ENCODE results near the gene ZNF302. TPM values are rescaled to one million over a fixed set of nuclear protein-coding genes. Genes with fewer than 3 reads are reported as not detected.
A peak's percentile ranks its signal among the peaks of the same experiment; 100 is the strongest.

ZNF302 gene
- total RNA-seq (10 to 100 TPM in 1 of 2 donors, 1 to 10 TPM in 1; 9.0 to 11.5 TPM), total RNA-seq (21.2 to 66.5 reads per million in 2 donors)

DNA sequence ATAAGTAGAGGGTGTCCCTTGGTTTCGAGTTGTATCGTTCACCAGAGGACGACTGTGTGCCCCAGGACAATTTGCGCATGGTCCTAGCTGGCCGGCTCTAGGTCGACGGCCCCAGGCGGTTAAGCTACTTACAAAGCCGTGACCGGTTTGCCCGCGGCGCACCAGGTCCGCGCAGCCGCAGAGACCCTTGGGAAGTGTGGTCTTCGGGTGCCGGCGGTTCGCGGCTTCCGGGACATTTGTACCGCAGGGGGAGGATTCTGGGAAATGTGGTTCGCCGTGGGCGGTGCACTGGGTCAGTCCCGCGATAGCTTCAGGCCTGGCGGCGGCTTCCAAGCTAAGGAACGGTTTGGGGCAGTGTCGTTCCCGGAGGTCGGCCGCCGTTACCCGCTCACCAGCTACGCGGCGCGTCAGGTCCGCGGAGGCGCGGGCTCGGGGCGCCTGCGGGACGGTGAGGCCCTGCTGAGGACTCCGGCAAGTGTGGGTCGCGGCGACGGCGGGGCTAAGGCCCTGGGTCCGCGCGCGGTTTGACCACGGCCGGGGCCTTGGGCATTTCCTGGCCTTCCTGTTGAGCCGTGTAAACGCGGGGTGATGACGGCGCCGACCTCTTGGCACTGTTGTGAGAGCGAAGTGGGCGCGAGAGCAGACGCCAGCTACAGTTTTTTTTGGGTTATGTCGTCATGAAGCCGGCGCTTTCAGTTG is at the start of gene ZNF302:
TSS of gene ZNF302 (plus strand) at position 293 of the 699 bp plus-strand sequence. CDS start 1,127 bp downstream, outside the sequence.
- peaks cover 8% of the 10 kb centered on the region for H3K36me3 Mint-ChIP-seq (ENCODE audit: low read depth)
- peak within 1 kb of the TSS; percentile 99 for H3K27ac Mint-ChIP-seq
- peaks cover 11% of the 10 kb centered on the region for H3K9me3 ChIP-seq (ENCODE audit: control insufficient read depth, low read length, poor library complexity, severe bottlenecking)
- peak within 1 kb of the TSS; percentile 95 for H3K4me3 Mint-ChIP-seq
- peaks cover 15% of the 10 kb centered on the region for H3K27me3 Mint-ChIP-seq
- ATAC-seq = peak; percentile 92
- DNase-seq = peak; percentile 81 to 87 (median 86)
- peaks cover 7% of the 10 kb centered on the region for H3K4me1 Mint-ChIP-seq

DNA sequence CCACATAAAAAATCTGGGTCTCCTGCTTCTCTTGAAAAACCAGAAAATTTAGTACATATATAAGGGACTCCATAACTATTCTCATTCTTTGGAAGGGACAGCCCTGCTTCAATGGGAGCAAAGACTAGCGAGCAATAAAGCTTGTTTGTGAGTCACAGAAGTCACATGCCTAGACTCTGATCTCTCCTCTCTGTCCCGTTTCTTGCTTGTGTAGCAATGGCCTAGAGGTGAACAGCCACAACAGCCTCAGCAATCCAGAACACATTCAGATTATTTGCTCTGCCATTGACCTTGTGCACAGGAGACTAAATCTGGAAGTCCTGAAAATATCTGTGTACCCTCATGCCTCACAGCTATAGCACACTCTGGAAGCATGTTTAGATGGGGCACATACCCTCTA is 43.7 kb upstream of the ZNF302 start:
- peaks cover 6% of the 10 kb centered on the region for H3K9me3 ChIP-seq (ENCODE audit: control insufficient read depth, low read length, poor library complexity, severe bottlenecking)
- Mint-ChIP-seq H3K27ac (no peak overlapping the region), H3K4me3 (no peak overlapping the region), H3K27me3 (no peaks in the 10 kb centered on the region), H3K4me1 (no peaks in the 10 kb centered on the region), H3K36me3 (ENCODE audit: low read depth) (no peaks in the 10 kb centered on the region)
- DNase-seq (no peak), ATAC-seq (no peak)

DNA sequence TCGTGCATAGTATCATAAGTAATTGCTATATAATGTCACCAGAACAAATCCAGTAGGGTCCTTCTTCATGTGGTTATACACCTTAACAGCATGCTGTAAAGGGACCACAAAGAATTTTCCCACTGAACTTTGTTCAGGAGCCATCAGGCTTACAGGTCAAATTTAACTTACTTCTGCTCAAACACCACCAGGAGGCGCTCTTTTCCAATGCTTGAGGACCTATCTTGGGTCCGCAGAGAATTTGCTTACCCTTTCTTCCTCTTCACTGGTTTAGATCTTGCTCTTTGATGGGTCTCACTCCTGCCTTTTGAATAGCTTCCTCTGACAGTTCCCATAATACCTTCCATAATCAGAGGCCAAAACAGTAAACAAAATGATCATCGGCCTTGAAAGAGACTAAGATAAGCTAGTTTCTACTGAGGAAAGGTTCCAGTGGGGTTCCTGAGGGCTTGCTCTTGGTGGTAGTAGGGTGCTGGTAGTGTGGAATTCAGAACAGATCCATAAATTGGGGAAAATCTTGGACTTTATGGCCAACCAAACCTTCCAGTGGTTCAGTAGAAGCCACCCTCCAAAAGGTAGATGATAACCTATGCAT is 37.9 kb upstream of the ZNF302 start:
- H3K27ac Mint-ChIP-seq = no peak overlapping the region
- no peak overlapping the region for H3K4me3 Mint-ChIP-seq
- no peaks in the 10 kb centered on the region for H3K27me3 Mint-ChIP-seq
- peaks cover 2% of the 10 kb centered on the region for H3K4me1 Mint-ChIP-seq
- H3K36me3 Mint-ChIP-seq (ENCODE audit: low read depth) = no peaks in the 10 kb centered on the region
- peak in 2 of 3 donors; percentile 23 to 38 for DNase-seq
- peaks cover 6% of the 10 kb centered on the region for H3K9me3 ChIP-seq (ENCODE audit: control insufficient read depth, low read length, poor library complexity, severe bottlenecking)
- peak; percentile 50 for ATAC-seq

DNA sequence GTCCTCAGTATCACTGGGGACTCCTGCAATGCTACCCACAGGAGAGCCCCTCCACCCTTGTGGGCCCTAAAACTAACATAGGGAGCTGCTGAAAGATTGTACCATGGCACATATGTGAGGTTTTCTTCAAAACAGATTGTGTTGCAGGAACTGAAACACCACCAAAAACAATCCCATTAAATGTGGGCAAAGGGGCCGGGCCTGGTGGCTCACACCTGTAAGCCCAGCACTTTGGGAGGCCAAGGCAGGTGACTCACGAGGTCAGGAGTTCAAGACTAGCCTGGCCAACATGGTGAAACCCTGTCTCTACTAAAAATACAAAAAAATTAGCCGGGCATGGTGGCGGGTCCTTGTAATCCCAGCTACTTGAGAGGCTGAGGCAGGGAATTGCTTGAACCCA is 35.2 kb upstream of the ZNF302 start:
- DNase-seq = no peak
- Mint-ChIP-seq H3K36me3 (ENCODE audit: low read depth) (peaks cover under 1% of the 10 kb centered on the region), H3K4me1 (peaks cover 4% of the 10 kb centered on the region), H3K27ac (no peak overlapping the region), H3K27me3 (peaks cover 12% of the 10 kb centered on the region), H3K4me3 (no peak overlapping the region)
- H3K9me3 ChIP-seq (ENCODE audit: control insufficient read depth, low read length, poor library complexity, severe bottlenecking) = no peaks in the 10 kb centered on the region
- no peak for ATAC-seq

DNA sequence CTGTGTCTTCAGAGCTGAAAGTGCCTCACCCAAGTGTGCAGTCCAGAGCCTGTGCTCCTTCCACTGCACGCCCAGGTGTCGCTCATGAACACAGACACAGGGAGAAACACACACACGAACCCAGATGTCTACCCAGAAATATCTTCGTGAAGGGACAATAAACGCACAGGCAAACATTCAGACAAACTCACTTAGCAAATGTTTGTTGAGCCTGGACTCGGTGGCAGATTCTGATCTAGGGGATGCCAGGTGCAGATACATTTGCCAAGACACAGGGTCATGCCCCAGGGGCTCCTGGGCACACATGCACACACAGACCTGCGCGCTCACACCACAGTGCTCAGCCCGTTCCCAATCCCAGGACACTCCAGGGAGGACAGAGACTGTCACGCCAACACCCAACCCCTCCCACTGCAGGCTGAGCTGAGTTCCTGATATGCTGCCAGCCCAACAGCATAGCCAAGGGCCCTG is 32.5 kb upstream of the ZNF302 start:
- H3K4me3 Mint-ChIP-seq = no peak overlapping the region
- H3K27me3 Mint-ChIP-seq = peaks cover 21% of the 10 kb centered on the region
- peaks cover 6% of the 10 kb centered on the region for H3K36me3 Mint-ChIP-seq (ENCODE audit: low read depth)
- no peaks in the 10 kb centered on the region for H3K9me3 ChIP-seq (ENCODE audit: control insufficient read depth, low read length, poor library complexity, severe bottlenecking)
- ATAC-seq (no peak), DNase-seq (no peak)
- no peak overlapping the region for H3K27ac Mint-ChIP-seq
- peaks cover 4% of the 10 kb centered on the region for H3K4me1 Mint-ChIP-seq

DNA sequence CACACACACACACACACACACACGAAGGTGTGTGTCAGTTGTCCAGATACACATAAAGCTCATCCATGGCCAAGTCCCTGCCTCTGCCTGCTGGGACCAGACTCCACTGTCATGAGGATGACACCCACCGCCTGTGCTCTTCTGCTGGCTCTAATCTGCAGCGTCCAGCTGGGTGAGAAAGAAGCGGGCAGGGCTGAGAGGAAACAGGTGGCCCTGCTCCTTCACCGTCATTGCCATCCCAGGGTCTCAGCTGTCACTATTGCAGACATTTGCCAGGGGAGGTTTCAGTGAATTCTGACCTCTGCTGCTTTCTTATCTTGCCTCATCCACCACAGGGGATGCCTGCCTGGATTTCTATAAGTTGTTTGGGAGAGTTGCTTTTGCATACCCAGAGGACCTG is 31.9 kb upstream of the ZNF302 start:
- no peak overlapping the region for H3K4me3 Mint-ChIP-seq
- ATAC-seq (no peak), DNase-seq (no peak)
- H3K27me3 Mint-ChIP-seq = peaks cover 22% of the 10 kb centered on the region
- H3K36me3 Mint-ChIP-seq (ENCODE audit: low read depth) = peaks cover 6% of the 10 kb centered on the region
- no peaks in the 10 kb centered on the region for H3K9me3 ChIP-seq (ENCODE audit: control insufficient read depth, low read length, poor library complexity, severe bottlenecking)
- H3K4me1 Mint-ChIP-seq = peaks cover 4% of the 10 kb centered on the region
- no peak overlapping the region for H3K27ac Mint-ChIP-seq

DNA sequence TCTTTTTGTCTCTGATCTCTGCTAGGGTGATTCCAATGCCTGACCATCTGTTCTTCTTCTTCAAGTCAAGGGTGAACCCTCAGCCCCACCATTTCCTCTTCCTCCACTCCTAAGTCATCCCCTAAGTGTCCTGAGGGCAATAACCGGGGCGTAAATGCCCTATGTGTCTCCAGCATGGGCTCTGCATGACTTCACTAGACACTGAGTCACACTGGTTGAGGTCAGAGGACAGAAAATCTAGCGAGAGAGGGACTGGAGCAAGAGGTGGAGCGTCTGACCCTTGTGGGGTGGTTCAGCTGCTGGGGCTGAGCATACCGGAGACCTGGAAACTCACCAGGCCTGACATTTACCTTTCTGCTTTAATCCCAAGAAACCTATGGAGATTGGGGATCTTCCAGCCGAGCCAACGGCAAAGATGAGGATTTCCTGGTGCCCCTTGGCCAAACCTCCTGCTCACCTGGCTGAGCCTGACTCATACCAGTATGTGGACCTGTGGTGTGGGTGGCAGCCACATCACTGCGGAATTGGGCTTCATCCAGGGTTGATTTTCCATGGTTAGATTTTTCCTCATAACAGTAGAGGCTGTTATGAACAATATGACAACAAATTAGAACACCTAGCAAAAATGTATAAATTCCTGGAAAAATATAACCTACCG is 27.5 kb upstream of the ZNF302 start:
- no peak overlapping the region for H3K27ac Mint-ChIP-seq
- H3K9me3 ChIP-seq (ENCODE audit: control insufficient read depth, low read length, poor library complexity, severe bottlenecking) = no peaks in the 10 kb centered on the region
- peaks cover 2% of the 10 kb centered on the region for H3K4me1 Mint-ChIP-seq

DNA sequence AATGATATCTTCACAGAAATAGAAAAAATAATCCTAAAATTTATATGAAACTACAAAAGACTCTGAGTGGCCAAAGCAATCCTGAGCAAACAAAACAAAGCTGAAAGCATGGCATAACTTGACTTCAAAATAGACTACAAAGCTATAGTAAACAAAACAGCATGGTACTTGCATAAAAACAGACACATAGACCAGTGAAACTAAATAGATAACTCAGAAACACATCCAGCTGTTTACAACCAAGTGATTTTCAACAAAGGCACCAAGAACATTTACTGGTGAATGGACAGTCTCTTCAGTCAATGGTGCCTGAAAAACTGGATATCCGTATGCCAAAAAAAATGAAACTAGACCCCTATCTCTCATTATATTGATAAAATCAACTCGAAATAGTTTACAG is 25.7 kb upstream of the ZNF302 start:
- Mint-ChIP-seq H3K4me1 (no peaks in the 10 kb centered on the region), H3K27ac (no peak overlapping the region), H3K27me3 (peaks cover 17% of the 10 kb centered on the region), H3K36me3 (ENCODE audit: low read depth) (peaks cover 6% of the 10 kb centered on the region), H3K4me3 (no peak overlapping the region)
- ATAC-seq = no peak
- no peak for DNase-seq
- no peaks in the 10 kb centered on the region for H3K9me3 ChIP-seq (ENCODE audit: control insufficient read depth, low read length, poor library complexity, severe bottlenecking)

More for the DNA sequence above, 27.5 kb upstream of the ZNF302 start:
- no peak for ATAC-seq
- H3K27me3 Mint-ChIP-seq = peaks cover 22% of the 10 kb centered on the region
- no peak overlapping the region for H3K4me3 Mint-ChIP-seq
- no peak for DNase-seq
- H3K36me3 Mint-ChIP-seq (ENCODE audit: low read depth) = peaks cover 6% of the 10 kb centered on the region

DNA sequence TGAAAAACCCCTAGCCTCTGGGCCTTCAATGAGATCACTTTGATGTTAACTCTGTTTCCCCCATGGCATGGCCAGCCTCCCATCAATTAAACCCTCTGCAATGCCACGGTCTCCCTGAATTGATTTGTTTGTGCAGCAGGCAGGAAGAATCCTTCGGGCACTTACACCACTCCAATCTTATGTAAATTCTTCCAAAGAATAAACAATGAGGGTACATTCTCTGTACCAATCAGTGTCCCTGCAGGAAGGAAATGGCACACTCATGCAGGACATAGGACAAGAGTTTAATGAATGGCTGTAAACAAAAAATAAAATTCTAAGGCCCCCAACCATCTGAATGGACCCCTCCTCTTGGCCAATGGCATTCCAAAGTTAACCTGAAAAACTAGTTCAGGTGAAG is 22.7 kb upstream of the ZNF302 start:
- H3K27ac Mint-ChIP-seq = no peak overlapping the region
- H3K4me1 Mint-ChIP-seq = no peaks in the 10 kb centered on the region
- ATAC-seq (no peak), DNase-seq (no peak)
- H3K36me3 Mint-ChIP-seq (ENCODE audit: low read depth) = peaks cover 3% of the 10 kb centered on the region
- H3K9me3 ChIP-seq (ENCODE audit: control insufficient read depth, low read length, poor library complexity, severe bottlenecking) = no peaks in the 10 kb centered on the region
- H3K27me3 Mint-ChIP-seq = peaks cover 7% of the 10 kb centered on the region
- H3K4me3 Mint-ChIP-seq = no peak overlapping the region

DNA sequence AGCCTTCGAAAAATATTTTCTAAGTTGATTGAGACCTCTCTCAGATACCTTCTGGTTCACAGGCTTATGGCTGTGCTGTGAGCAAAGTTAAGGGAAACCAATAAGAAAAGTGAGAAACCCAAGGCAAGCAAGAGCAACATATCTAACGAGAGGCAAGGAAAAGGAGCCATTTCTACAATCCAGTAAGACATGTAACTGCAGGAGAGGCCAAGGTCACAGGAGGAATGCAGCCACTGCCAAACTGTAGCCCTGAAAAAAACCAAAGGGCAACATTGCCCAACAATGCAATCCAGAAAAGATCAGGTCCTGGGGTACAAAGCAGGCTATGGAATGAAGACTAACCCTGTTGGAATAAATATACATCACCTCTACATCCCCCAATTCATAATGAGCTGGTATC is 21.8 kb upstream of the ZNF302 start:
- Mint-ChIP-seq H3K27me3 (peaks cover 4% of the 10 kb centered on the region), H3K4me1 (no peaks in the 10 kb centered on the region), H3K27ac (no peak overlapping the region), H3K4me3 (no peak overlapping the region), H3K36me3 (ENCODE audit: low read depth) (peaks cover 2% of the 10 kb centered on the region)
- ATAC-seq (no peak), DNase-seq (no peak)
- H3K9me3 ChIP-seq (ENCODE audit: control insufficient read depth, low read length, poor library complexity, severe bottlenecking) = no peaks in the 10 kb centered on the region

DNA sequence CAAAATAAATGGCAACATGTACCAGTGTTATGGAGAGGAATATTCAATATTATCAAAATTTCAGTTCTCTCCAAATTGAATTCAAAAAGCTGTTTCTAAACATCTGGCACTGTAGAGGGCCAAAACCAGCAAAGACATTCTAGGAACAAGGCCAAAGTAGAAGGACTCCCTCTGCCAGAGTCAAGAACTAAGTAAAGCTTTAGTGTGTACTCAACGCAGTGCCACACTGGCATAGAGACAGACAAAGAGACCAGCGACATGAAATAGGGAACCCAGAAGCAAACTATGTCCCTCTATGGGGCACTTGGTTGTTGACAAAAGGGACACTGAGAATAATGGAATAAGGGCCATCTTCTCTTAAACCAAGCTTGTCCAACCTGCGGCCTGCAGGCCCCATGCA is 16.1 kb upstream of the ZNF302 start:
- DNase-seq (no peak), ATAC-seq (no peak)
- no peaks in the 10 kb centered on the region for H3K9me3 ChIP-seq (ENCODE audit: control insufficient read depth, low read length, poor library complexity, severe bottlenecking)
- no peak overlapping the region for H3K4me3 Mint-ChIP-seq
- peaks cover 2% of the 10 kb centered on the region for H3K36me3 Mint-ChIP-seq (ENCODE audit: low read depth)
- peaks cover 17% of the 10 kb centered on the region for H3K4me1 Mint-ChIP-seq
- H3K27ac Mint-ChIP-seq = no peak overlapping the region
- H3K27me3 Mint-ChIP-seq = no peaks in the 10 kb centered on the region

DNA sequence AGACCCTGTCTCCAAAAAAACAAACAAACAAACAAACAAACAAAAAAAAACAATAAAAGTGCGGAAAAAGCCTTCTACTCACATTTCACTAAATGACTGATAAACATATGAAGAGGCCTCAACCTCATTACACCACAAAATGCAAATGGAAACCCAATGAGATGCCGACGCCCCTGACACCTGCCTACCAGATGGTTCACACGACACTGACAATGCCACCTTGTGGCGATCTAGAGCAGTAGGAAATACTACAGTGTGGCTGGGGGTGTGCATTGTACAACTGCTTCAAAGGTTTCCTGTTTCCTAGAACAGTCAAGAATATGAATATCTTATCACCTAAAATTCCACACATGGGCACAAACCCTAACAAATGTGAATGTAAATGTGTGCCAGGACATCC is 14.6 kb upstream of the ZNF302 start:
- ATAC-seq = peak; percentile 97
- peaks cover 26% of the 10 kb centered on the region for H3K4me1 Mint-ChIP-seq
- H3K27ac Mint-ChIP-seq = peak overlapping the region; percentile 34
- no peaks in the 10 kb centered on the region for H3K36me3 Mint-ChIP-seq (ENCODE audit: low read depth)
- no peaks in the 10 kb centered on the region for H3K9me3 ChIP-seq (ENCODE audit: control insufficient read depth, low read length, poor library complexity, severe bottlenecking)
- no peak for DNase-seq
- no peak overlapping the region for H3K4me3 Mint-ChIP-seq
- H3K27me3 Mint-ChIP-seq = no peaks in the 10 kb centered on the region

DNA sequence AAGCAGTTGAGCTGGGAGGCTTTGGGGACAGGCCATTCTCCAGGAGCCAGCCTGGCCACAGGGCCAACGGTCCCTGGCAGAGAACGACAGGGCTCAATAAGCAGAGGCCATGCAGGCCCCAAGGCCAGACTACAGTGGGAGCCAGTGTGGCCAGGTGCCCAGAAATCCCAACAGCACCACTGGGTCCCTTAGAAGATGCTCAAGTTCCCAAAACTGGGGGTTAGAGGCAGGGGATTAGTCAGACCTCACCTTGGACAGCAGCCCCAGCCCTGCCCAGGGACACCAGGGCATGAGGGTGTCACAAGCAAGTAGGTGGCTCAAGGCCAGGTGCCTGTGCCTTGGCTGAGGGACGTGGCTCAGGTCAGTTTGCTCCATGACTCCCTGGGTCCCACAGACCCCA is 13.3 kb upstream of the ZNF302 start:
- no peak overlapping the region for H3K27ac Mint-ChIP-seq
- H3K9me3 ChIP-seq (ENCODE audit: control insufficient read depth, low read length, poor library complexity, severe bottlenecking) = no peaks in the 10 kb centered on the region
- H3K36me3 Mint-ChIP-seq (ENCODE audit: low read depth) = no peaks in the 10 kb centered on the region
- H3K4me1 Mint-ChIP-seq = peaks cover 26% of the 10 kb centered on the region
- no peak for ATAC-seq
- no peak overlapping the region for H3K4me3 Mint-ChIP-seq
- DNase-seq = no peak
- no peaks in the 10 kb centered on the region for H3K27me3 Mint-ChIP-seq

All from T-helper 17 cell (primary cell).